WTC11 (cell line): ENCODE results near the gene FNBP1L. TPM values are rescaled to one million over a fixed set of nuclear protein-coding genes. Genes with fewer than 3 reads are reported as not detected.

Source experiments
- FOXP1 ChIP-seq: sonication (generic); formaldehyde crosslinking; IDR thresholded peaks from 2 replicates; pipeline ENCODE4 v1.8.0; 2022; ENCODE audit warnings: missing genetic modification reagents, mild to moderate bottlenecking, moderate library complexity, borderline replicate concordance
- RELA ChIP-seq: sonication (generic); formaldehyde crosslinking; IDR thresholded peaks from 2 replicates; pipeline ENCODE4 v1.8.1; 2022; ENCODE audit warnings: missing genetic modification reagents, mild to moderate bottlenecking, borderline replicate concordance
- TEAD4 ChIP-seq: sonication (generic); formaldehyde crosslinking; IDR thresholded peaks from 2 replicates; pipeline ENCODE4 v1.8.0; 2022; ENCODE audit warnings: mild to moderate bottlenecking, missing genetic modification reagents
- ZNF219 ChIP-seq: sonication (generic); formaldehyde crosslinking; IDR thresholded peaks from 2 replicates; pipeline ENCODE4 v1.8.0; 2023; ENCODE audit warnings: missing genetic modification reagents, mild to moderate bottlenecking, borderline replicate concordance
- ZNF317 ChIP-seq: sonication (generic); formaldehyde crosslinking; IDR thresholded peaks from 2 replicates; pipeline ENCODE4 v1.8.1; 2023; ENCODE audit warnings: low read depth, mild to moderate bottlenecking, moderate library complexity, missing genetic modification reagents, borderline replicate concordance
- total RNA-seq: library from RNA; stranded (reverse); gene quantifications from 3 replicates; pipeline ENCODE4 v1.2.3, GENCODE V29; 2021
- TF ChIP-seq, protein P1 (sequence below): fragments of 250-450 bp; sonication (Bioruptor Pico); IDR thresholded peaks from 2 replicates; pipeline ENCODE4 v1.8.0; 2021; ENCODE audit warnings: mild to moderate bottlenecking
- TF ChIP-seq, protein P2 (sequence below): sonication (generic); formaldehyde crosslinking; IDR thresholded peaks from 2 replicates; pipeline ENCODE4 v1.8.1; 2022; ENCODE audit warnings: mild to moderate bottlenecking, moderate library complexity, missing genetic modification reagents
- TF ChIP-seq, protein P3 (sequence below): fragments of 250-450 bp; sonication (Bioruptor Pico); IDR thresholded peaks from 2 replicates; pipeline ENCODE4 v1.9.0; 2021; ENCODE audit warnings: mild to moderate bottlenecking, borderline replicate concordance
- TF ChIP-seq, protein P4 (sequence below): sonication (generic); formaldehyde crosslinking; conservative IDR thresholded peaks from 2 replicates; pipeline ENCODE4 v1.8.1; 2023; ENCODE audit warnings: mild to moderate bottlenecking, low read depth, missing genetic modification reagents, moderate library complexity
- TF ChIP-seq, protein P5 (sequence below): sonication (generic); formaldehyde crosslinking; IDR thresholded peaks from 2 replicates; pipeline ENCODE4 v1.8.1; 2023; ENCODE audit warnings: mild to moderate bottlenecking, missing genetic modification reagents, borderline replicate concordance
- TF ChIP-seq, protein P6 (sequence below): fragments of 200-600 bp; IDR thresholded peaks from 2 replicates; pipeline ENCODE4 v1.8.0; 2022; ENCODE audit warnings: antibody characterized with exemption
- TF ChIP-seq, protein P7 (sequence below): sonication (generic); formaldehyde crosslinking; IDR thresholded peaks from 2 replicates; pipeline ENCODE4 v1.8.1; 2023; ENCODE audit warnings: mild to moderate bottlenecking, missing genetic modification reagents, moderate library complexity

FNBP1L gene
- total RNA-seq, 1 experiment from 2014 or later = 79.1 TPM

DNA sequence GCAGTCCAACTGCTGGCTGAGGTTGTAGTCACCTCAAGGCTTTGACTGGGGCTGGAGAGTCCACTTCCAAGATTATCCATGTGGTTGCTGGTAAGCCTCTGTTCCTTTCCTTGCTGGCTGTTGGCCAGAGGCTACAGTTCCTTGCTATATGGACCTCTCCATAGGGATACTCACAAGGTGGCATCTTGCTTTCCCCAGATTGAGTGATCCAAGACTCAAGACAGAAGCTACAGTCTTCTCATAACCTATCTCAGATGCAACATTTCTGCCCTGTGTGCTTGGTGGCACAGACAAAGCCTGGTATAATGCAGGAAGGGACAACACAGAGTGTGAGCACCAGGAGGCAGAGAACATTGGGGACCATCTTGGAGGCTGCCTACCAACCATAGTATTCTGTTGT, 111.8 kb downstream of the FNBP1L start (continued):
- TF ChIP-seq, protein P1, sequence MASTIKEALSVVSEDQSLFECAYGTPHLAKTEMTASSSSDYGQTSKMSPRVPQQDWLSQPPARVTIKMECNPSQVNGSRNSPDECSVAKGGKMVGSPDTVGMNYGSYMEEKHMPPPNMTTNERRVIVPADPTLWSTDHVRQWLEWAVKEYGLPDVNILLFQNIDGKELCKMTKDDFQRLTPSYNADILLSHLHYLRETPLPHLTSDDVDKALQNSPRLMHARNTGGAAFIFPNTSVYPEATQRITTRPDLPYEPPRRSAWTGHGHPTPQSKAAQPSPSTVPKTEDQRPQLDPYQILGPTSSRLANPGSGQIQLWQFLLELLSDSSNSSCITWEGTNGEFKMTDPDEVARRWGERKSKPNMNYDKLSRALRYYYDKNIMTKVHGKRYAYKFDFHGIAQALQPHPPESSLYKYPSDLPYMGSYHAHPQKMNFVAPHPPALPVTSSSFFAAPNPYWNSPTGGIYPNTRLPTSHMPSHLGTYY (CRISPR knock-in tag) = no peak
- TF ChIP-seq, protein P2, sequence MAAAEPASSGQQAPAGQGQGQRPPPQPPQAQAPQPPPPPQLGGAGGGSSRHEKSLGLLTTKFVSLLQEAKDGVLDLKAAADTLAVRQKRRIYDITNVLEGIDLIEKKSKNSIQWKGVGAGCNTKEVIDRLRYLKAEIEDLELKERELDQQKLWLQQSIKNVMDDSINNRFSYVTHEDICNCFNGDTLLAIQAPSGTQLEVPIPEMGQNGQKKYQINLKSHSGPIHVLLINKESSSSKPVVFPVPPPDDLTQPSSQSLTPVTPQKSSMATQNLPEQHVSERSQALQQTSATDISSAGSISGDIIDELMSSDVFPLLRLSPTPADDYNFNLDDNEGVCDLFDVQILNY (CRISPR knock-in tag) = no peak
- no peak for TF ChIP-seq ZNF317
- TF ChIP-seq, protein P3, sequence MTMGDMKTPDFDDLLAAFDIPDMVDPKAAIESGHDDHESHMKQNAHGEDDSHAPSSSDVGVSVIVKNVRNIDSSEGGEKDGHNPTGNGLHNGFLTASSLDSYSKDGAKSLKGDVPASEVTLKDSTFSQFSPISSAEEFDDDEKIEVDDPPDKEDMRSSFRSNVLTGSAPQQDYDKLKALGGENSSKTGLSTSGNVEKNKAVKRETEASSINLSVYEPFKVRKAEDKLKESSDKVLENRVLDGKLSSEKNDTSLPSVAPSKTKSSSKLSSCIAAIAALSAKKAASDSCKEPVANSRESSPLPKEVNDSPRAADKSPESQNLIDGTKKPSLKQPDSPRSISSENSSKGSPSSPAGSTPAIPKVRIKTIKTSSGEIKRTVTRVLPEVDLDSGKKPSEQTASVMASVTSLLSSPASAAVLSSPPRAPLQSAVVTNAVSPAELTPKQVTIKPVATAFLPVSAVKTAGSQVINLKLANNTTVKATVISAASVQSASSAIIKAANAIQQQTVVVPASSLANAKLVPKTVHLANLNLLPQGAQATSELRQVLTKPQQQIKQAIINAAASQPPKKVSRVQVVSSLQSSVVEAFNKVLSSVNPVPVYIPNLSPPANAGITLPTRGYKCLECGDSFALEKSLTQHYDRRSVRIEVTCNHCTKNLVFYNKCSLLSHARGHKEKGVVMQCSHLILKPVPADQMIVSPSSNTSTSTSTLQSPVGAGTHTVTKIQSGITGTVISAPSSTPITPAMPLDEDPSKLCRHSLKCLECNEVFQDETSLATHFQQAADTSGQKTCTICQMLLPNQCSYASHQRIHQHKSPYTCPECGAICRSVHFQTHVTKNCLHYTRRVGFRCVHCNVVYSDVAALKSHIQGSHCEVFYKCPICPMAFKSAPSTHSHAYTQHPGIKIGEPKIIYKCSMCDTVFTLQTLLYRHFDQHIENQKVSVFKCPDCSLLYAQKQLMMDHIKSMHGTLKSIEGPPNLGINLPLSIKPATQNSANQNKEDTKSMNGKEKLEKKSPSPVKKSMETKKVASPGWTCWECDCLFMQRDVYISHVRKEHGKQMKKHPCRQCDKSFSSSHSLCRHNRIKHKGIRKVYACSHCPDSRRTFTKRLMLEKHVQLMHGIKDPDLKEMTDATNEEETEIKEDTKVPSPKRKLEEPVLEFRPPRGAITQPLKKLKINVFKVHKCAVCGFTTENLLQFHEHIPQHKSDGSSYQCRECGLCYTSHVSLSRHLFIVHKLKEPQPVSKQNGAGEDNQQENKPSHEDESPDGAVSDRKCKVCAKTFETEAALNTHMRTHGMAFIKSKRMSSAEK (CRISPR knock-in tag) = no peak
- TF ChIP-seq, protein P4, sequence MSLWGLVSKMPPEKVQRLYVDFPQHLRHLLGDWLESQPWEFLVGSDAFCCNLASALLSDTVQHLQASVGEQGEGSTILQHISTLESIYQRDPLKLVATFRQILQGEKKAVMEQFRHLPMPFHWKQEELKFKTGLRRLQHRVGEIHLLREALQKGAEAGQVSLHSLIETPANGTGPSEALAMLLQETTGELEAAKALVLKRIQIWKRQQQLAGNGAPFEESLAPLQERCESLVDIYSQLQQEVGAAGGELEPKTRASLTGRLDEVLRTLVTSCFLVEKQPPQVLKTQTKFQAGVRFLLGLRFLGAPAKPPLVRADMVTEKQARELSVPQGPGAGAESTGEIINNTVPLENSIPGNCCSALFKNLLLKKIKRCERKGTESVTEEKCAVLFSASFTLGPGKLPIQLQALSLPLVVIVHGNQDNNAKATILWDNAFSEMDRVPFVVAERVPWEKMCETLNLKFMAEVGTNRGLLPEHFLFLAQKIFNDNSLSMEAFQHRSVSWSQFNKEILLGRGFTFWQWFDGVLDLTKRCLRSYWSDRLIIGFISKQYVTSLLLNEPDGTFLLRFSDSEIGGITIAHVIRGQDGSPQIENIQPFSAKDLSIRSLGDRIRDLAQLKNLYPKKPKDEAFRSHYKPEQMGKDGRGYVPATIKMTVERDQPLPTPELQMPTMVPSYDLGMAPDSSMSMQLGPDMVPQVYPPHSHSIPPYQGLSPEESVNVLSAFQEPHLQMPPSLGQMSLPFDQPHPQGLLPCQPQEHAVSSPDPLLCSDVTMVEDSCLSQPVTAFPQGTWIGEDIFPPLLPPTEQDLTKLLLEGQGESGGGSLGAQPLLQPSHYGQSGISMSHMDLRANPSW (CRISPR knock-in tag) = no peak
- TF ChIP-seq RELA (CRISPR knock-in tag) = no peak
- no peak for TF ChIP-seq TEAD4 (CRISPR knock-in tag)
- TF ChIP-seq, protein P5, sequence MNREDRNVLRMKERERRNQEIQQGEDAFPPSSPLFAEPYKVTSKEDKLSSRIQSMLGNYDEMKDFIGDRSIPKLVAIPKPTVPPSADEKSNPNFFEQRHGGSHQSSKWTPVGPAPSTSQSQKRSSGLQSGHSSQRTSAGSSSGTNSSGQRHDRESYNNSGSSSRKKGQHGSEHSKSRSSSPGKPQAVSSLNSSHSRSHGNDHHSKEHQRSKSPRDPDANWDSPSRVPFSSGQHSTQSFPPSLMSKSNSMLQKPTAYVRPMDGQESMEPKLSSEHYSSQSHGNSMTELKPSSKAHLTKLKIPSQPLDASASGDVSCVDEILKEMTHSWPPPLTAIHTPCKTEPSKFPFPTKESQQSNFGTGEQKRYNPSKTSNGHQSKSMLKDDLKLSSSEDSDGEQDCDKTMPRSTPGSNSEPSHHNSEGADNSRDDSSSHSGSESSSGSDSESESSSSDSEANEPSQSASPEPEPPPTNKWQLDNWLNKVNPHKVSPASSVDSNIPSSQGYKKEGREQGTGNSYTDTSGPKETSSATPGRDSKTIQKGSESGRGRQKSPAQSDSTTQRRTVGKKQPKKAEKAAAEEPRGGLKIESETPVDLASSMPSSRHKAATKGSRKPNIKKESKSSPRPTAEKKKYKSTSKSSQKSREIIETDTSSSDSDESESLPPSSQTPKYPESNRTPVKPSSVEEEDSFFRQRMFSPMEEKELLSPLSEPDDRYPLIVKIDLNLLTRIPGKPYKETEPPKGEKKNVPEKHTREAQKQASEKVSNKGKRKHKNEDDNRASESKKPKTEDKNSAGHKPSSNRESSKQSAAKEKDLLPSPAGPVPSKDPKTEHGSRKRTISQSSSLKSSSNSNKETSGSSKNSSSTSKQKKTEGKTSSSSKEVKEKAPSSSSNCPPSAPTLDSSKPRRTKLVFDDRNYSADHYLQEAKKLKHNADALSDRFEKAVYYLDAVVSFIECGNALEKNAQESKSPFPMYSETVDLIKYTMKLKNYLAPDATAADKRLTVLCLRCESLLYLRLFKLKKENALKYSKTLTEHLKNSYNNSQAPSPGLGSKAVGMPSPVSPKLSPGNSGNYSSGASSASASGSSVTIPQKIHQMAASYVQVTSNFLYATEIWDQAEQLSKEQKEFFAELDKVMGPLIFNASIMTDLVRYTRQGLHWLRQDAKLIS (CRISPR knock-in tag) = no peak
- no peak for TF ChIP-seq ZNF219 (CRISPR knock-in tag)
- no peak for TF ChIP-seq FOXP1 (CRISPR knock-in tag)
- TF ChIP-seq, protein P6, sequence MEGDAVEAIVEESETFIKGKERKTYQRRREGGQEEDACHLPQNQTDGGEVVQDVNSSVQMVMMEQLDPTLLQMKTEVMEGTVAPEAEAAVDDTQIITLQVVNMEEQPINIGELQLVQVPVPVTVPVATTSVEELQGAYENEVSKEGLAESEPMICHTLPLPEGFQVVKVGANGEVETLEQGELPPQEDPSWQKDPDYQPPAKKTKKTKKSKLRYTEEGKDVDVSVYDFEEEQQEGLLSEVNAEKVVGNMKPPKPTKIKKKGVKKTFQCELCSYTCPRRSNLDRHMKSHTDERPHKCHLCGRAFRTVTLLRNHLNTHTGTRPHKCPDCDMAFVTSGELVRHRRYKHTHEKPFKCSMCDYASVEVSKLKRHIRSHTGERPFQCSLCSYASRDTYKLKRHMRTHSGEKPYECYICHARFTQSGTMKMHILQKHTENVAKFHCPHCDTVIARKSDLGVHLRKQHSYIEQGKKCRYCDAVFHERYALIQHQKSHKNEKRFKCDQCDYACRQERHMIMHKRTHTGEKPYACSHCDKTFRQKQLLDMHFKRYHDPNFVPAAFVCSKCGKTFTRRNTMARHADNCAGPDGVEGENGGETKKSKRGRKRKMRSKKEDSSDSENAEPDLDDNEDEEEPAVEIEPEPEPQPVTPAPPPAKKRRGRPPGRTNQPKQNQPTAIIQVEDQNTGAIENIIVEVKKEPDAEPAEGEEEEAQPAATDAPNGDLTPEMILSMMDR = no peak
- TF ChIP-seq, protein P7, sequence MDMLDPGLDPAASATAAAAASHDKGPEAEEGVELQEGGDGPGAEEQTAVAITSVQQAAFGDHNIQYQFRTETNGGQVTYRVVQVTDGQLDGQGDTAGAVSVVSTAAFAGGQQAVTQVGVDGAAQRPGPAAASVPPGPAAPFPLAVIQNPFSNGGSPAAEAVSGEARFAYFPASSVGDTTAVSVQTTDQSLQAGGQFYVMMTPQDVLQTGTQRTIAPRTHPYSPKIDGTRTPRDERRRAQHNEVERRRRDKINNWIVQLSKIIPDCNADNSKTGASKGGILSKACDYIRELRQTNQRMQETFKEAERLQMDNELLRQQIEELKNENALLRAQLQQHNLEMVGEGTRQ (CRISPR knock-in tag) = no peak
